OCI-LY1 (cell line): ENCODE measurements around the gene CASP1.

Experiments
- H2AFZ ChIP-seq: fragments of 200-600 bp; sonication (generic), shearing (Covaris generic); 2 replicates; pipeline ENCODE4 v1.6.0; 2014; ENCODE audit warnings: antibody characterized with exemption, mild to moderate bottlenecking, low read length
- H3F3A ChIP-seq: fragments of 200-600 bp; sonication (generic), shearing (Covaris generic); 2 replicates; pipeline ENCODE4 v1.6.0; 2014; ENCODE audit warnings: mild to moderate bottlenecking, antibody characterized with exemption, low read length, moderate library complexity; ENCODE audit not compliant: insufficient read depth
- H3K27ac ChIP-seq: fragments of 200-600 bp; sonication (generic); 2 replicates; pipeline ENCODE4 v1.5.1; 2014; ENCODE audit warnings: low read length, mixed run types, mild to moderate bottlenecking, low read depth; ENCODE audit not compliant: poor library complexity, severe bottlenecking
- H3K27me3 ChIP-seq: fragments of 200-600 bp; sonication (generic); 2 replicates; pipeline ENCODE4 v1.6.0; 2014; ENCODE audit warnings: antibody characterized with exemption, mild to moderate bottlenecking, low read length, moderate library complexity; ENCODE audit not compliant: insufficient read depth
- H3K36me3 ChIP-seq: fragments of 200-600 bp; sonication (generic); 2 replicates; pipeline ENCODE4 v1.6.1; 2014; ENCODE audit warnings: mild to moderate bottlenecking, antibody characterized with exemption, low read length, moderate library complexity, mixed read lengths; ENCODE audit not compliant: insufficient read depth
- H3K4me1 ChIP-seq: fragments of 200-600 bp; sonication (generic); 2 replicates; pipeline ENCODE4 v1.5.1; 2014; ENCODE audit warnings: mild to moderate bottlenecking, low read length, moderate library complexity; ENCODE audit not compliant: insufficient read depth, severe bottlenecking
- H3K4me2 ChIP-seq: fragments of 200-600 bp; sonication (generic), shearing (Covaris generic); 2 replicates; pipeline ENCODE4 v1.6.1; 2014; ENCODE audit warnings: low read length
- H3K4me3 ChIP-seq: fragments of 200-600 bp; sonication (generic); 2 replicates; pipeline ENCODE4 v1.5.1; 2014; ENCODE audit warnings: low read length, low read depth, mild to moderate bottlenecking, mixed read lengths; ENCODE audit not compliant: poor library complexity, severe bottlenecking
- H3K79me2 ChIP-seq: fragments of 200-600 bp; shearing (Covaris generic); 2 replicates; pipeline ENCODE4 v1.6.1; 2016; ENCODE audit warnings: mixed run types, low read length, mixed read lengths; ENCODE audit not compliant: insufficient read depth
- H3K9ac ChIP-seq: fragments of 200-600 bp; sonication (generic), shearing (Covaris generic); 2 replicates; pipeline ENCODE4 v1.6.1; 2014; ENCODE audit warnings: mild to moderate bottlenecking, low read length, mixed read lengths
- H3K9me2 ChIP-seq: fragments of 200-600 bp; sonication (generic), shearing (Covaris generic); 2 replicates; pipeline ENCODE4 v1.6.1; 2014; ENCODE audit warnings: low read depth, mild to moderate bottlenecking, low read length, mixed read lengths
- H3K9me3 ChIP-seq: fragments of 200-600 bp; shearing (Covaris generic); 2 replicates; pipeline ENCODE4 v1.6.1; 2014; ENCODE audit warnings: low read length, mixed read lengths
- H4K20me1 ChIP-seq: fragments of 200-600 bp; sonication (generic), shearing (Covaris generic); 2 replicates; pipeline ENCODE4 v1.6.0; 2016; ENCODE audit warnings: mild to moderate bottlenecking, low read length; ENCODE audit not compliant: insufficient read depth
- EZH2 ChIP-seq: fragments of 200-600 bp; sonication (generic), shearing (Covaris generic); IDR thresholded peaks from 2 replicates; pipeline ENCODE4 v1.8.0; 2017; ENCODE audit warnings: borderline replicate concordance, mixed run types, mild to moderate bottlenecking, antibody characterized with exemption, low read length, moderate library complexity, mixed read lengths
- TF ChIP-seq, protein P1 (sequence below): fragments of 200-600 bp; sonication (generic), shearing (Covaris generic); IDR thresholded peaks from 2 replicates; pipeline ENCODE4 v1.5.1; 2017; ENCODE audit warnings: mild to moderate bottlenecking, antibody characterized with exemption, low read length, moderate library complexity, mixed read lengths

Gene CASP1

DNA sequence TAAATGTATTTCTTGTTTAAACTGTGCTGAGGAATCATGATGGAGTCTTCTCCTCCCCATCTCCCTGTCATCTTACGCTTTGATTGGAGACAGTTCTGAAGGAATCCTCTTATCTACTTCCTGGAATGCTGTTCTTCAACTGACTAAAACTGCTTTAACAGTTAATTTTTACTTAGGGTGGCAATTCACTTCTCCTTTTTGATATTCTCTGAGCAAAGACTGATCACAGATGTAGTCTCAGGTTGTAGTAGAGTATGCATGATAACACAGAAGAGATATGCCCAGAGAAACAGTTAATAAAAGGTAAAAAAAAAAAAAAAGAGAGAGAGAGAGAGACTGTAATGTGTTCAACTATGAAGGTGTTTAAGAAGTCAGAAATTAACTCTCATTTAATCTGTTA is 10.6 kb downstream of the CASP1 start:
- TF ChIP-seq, protein P1, sequence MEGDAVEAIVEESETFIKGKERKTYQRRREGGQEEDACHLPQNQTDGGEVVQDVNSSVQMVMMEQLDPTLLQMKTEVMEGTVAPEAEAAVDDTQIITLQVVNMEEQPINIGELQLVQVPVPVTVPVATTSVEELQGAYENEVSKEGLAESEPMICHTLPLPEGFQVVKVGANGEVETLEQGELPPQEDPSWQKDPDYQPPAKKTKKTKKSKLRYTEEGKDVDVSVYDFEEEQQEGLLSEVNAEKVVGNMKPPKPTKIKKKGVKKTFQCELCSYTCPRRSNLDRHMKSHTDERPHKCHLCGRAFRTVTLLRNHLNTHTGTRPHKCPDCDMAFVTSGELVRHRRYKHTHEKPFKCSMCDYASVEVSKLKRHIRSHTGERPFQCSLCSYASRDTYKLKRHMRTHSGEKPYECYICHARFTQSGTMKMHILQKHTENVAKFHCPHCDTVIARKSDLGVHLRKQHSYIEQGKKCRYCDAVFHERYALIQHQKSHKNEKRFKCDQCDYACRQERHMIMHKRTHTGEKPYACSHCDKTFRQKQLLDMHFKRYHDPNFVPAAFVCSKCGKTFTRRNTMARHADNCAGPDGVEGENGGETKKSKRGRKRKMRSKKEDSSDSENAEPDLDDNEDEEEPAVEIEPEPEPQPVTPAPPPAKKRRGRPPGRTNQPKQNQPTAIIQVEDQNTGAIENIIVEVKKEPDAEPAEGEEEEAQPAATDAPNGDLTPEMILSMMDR, result no peak
- TF ChIP-seq EZH2, result no peak
- Histone ChIP-seq H3K4me1 (no peaks in the 10 kb centered on the region), H4K20me1 (no peaks in the 10 kb centered on the region), H3K36me3 (no peaks in the 10 kb centered on the region), H3K9ac (no peak overlapping the region), H3K9me3 (no peaks in the 10 kb centered on the region), H2AFZ (no peak overlapping the region), H3K27me3 (no peaks in the 10 kb centered on the region), H3K9me2 (no peaks in the 10 kb centered on the region), H3F3A (no peaks in the 10 kb centered on the region), H3K4me2 (no peak overlapping the region), H3K27ac (no peak overlapping the region), H3K79me2 (no peaks in the 10 kb centered on the region), H3K4me3 (no peak overlapping the region)

DNA sequence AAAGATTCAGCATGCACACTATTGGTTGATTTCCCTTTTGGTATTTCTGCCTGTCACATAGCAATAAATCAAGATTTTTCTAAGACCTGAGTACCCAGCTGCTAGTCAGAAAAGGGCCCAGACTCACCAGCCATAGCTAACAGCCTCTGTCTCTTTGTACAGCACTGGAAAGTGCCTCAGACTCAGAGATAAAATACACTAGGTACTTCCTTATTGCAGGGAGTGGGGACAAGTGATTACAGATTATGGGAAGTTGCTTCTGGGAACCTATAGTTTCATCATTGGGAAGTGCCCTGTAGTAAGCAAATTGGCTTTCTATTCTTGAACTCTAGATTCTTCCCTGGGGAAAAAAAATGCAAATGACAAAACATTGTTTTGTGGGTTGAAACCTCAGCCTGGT is 11.9 kb downstream of the CASP1 start, which contains the start of gene CASP5:
CASP5 (minus strand) TSS at position 166 of the 400 bp plus-strand sequence; CDS start at position 134, 32 bp downstream.
- H2AFZ ChIP-seq, result no peak within 1 kb of the TSS
- H3K4me2 ChIP-seq, result no peak within 1 kb of the TSS
- no peaks in the 10 kb centered on the region for H3K79me2 ChIP-seq
- H3K9me3 ChIP-seq, result no peaks in the 10 kb centered on the region
- TF ChIP-seq, protein P1, result no peak
- no peak for TF ChIP-seq EZH2
- no peaks in the 10 kb centered on the region for H3K36me3 ChIP-seq
- H3F3A ChIP-seq, result no peaks in the 10 kb centered on the region
- no peaks in the 10 kb centered on the region for H3K9me2 ChIP-seq
- no peak within 1 kb of the TSS for H3K27ac ChIP-seq
- H3K4me3 ChIP-seq, result no peak within 1 kb of the TSS
- H3K9ac ChIP-seq, result no peak within 1 kb of the TSS
- no peaks in the 10 kb centered on the region for H3K27me3 ChIP-seq
- H4K20me1 ChIP-seq, result no peaks in the 10 kb centered on the region
- H3K4me1 ChIP-seq, result no peaks in the 10 kb centered on the region

DNA sequence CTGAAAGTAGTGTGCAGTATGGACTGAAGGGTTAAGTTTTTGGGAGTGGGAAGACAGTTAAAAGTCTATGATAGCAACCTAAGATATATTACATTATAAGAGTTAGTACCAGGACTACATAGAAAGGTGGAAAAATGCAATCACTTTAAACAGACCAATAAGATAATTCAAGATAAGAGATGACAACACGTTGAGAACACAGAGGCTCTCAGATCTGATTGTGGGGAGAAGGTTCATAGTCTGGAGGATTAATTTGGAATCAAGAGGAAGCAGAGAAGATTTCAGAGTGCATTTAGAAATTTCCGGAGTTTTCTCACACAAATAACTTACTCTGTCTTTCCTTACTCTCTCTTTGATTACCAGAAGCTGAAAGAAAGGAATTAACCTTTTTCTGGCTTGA is 12.4 kb downstream of the CASP1 start:
- H3K4me3 ChIP-seq, result no peak overlapping the region
- H2AFZ ChIP-seq, result no peak overlapping the region
- TF ChIP-seq EZH2, result no peak
- TF ChIP-seq, protein P1, result no peak
- no peaks in the 10 kb centered on the region for H3K4me1 ChIP-seq
- H4K20me1 ChIP-seq, result no peaks in the 10 kb centered on the region
- no peaks in the 10 kb centered on the region for H3K9me3 ChIP-seq
- no peak overlapping the region for H3K27ac ChIP-seq
- H3K36me3 ChIP-seq, result no peaks in the 10 kb centered on the region
- H3K27me3 ChIP-seq, result no peaks in the 10 kb centered on the region
- H3F3A ChIP-seq, result no peaks in the 10 kb centered on the region
- no peaks in the 10 kb centered on the region for H3K9me2 ChIP-seq
- H3K79me2 ChIP-seq, result no peaks in the 10 kb centered on the region
- H3K4me2 ChIP-seq, result no peak overlapping the region
- H3K9ac ChIP-seq, result no peak overlapping the region
